Ishikawa (cell line): ENCODE results near the gene FAM204A.

Experiments used
- CEBPB ChIP-seq: IDR thresholded peaks from 2 replicates; pipeline ENCODE4 v1.6.1; 2012
- CREB1 ChIP-seq: IDR thresholded peaks from 2 replicates; pipeline ENCODE4 v1.6.1; 2012; ENCODE audit warnings: low read depth
- EP300 ChIP-seq: IDR thresholded peaks from 2 replicates; pipeline ENCODE4 v1.6.1; 2012; ENCODE audit warnings: borderline replicate concordance
- MAX ChIP-seq: IDR thresholded peaks from 2 replicates; pipeline ENCODE4 v1.6.1; 2012
- RAD21 ChIP-seq: IDR thresholded peaks from 2 replicates; pipeline ENCODE4 v1.6.1; 2012; ENCODE audit warnings: low read depth
- REST ChIP-seq: IDR thresholded peaks from 2 replicates; pipeline ENCODE4 v1.6.1; 2012; ENCODE audit warnings: low read depth, mild to moderate bottlenecking
- TAF1 ChIP-seq: IDR thresholded peaks from 2 replicates; pipeline ENCODE4 v1.6.1; 2012; ENCODE audit warnings: low read depth, mild to moderate bottlenecking
- TCF12 ChIP-seq: IDR thresholded peaks from 2 replicates; pipeline ENCODE4 v1.6.1; 2012; ENCODE audit warnings: low read depth
- TEAD4 ChIP-seq: IDR thresholded peaks from 2 replicates; pipeline ENCODE4 v1.6.1; 2012
- USF1 ChIP-seq: IDR thresholded peaks from 2 replicates; pipeline ENCODE4 v1.6.1; 2012
- YY1 ChIP-seq: IDR thresholded peaks from 2 replicates; pipeline ENCODE4 v1.6.1; 2012; ENCODE audit warnings: low read depth

- no peak for TF ChIP-seq TAF1
- no peak for TF ChIP-seq CREB1
- TF ChIP-seq TEAD4: no peak
- TF ChIP-seq YY1: no peak
- no peak for TF ChIP-seq MAX
- TF ChIP-seq USF1: no peak
- no peak for TF ChIP-seq REST
- TF ChIP-seq RAD21: no peak
- no peak for TF ChIP-seq EP300
- no peak for TF ChIP-seq TCF12
- no peak for TF ChIP-seq CEBPB
These were observed 34.3 kb downstream of the FAM204A start for GRCh38 chr10:118307859-118308258.
